Stromal cell of bone marrow (primary cell): Measurements from ENCODE around the gene PNPLA7.
"Not testable (repeated sequence)": the region's sequence is repeated elsewhere in the genome, so short reads cannot be mapped to it uniquely, and the experiment has no call there.

Experiments used
- DNase-seq: peaks from one replicate; pipeline ENCODE4 v3.0.0-alpha.2; 2012; ENCODE audit warnings: low read depth

Gene PNPLA7

GRCh38 chr9:137478962-137479861, 71.0 kb downstream of the PNPLA7 start:
- no peak for DNase-seq

GRCh38 chr9:137478613-137478961, 71.6 kb downstream of the PNPLA7 start:
- DNase-seq = no peak

GRCh38 chr9:137477778-137478612, 72.2 kb downstream of the PNPLA7 start:
- no peak for DNase-seq

GRCh38 chr9:137476856-137477255, 73.3 kb downstream of the PNPLA7 start:
- no peak for DNase-seq

- no peak for DNase-seq
Observed at GRCh38 chr9:137475666-137476065, 74.5 kb downstream of the PNPLA7 start.

- DNase-seq = no peak
Observed at GRCh38 chr9:137474271-137474670, 75.9 kb downstream of the PNPLA7 start.

GRCh38 chr9:137470785-137471184, 79.4 kb downstream of the PNPLA7 start:
- no peak for DNase-seq

GRCh38 chr9:137467896-137468295, 82.3 kb downstream of the PNPLA7 start:
- no peak for DNase-seq

GRCh38 chr9:137467161-137467581, 83.0 kb downstream of the PNPLA7 start:
- no peak for DNase-seq

- DNase-seq = not testable (repeated sequence)
Observed at GRCh38 chr9:137466389-137467085, 83.7 kb downstream of the PNPLA7 start.

GRCh38 chr9:137465720-137466388, 84.3 kb downstream of the PNPLA7 start:
- DNase-seq = no peak

- DNase-seq = no peak
Observed at GRCh38 chr9:137465000-137465719, 85.0 kb downstream of the PNPLA7 start.

GRCh38 chr9:137464291-137464999, 85.8 kb downstream of the PNPLA7 start:
- DNase-seq = no peak

GRCh38 chr9:137463931-137464290, 86.3 kb downstream of the PNPLA7 start:
- no peak for DNase-seq

- no peak for DNase-seq
Observed at GRCh38 chr9:137462986-137463930, 86.9 kb downstream of the PNPLA7 start.

GRCh38 chr9:137462396-137462985, 87.7 kb downstream of the PNPLA7 start:
- no peak for DNase-seq

- DNase-seq = no peak
Observed at GRCh38 chr9:137461663-137462395, 88.4 kb downstream of the PNPLA7 start.

- DNase-seq = no peak
Observed at GRCh38 chr9:137461316-137461662, 88.9 kb downstream of the PNPLA7 start.
